DND-41 (cell line): ENCODE data around the gene ORC4.

Experiments used
- CTCF ChIP-seq: IDR thresholded peaks from 2 replicates; pipeline ENCODE4 v1.5.1; 2012; ENCODE audit warnings: borderline replicate concordance, low read length, moderate library complexity, mild to moderate bottlenecking; ENCODE audit not compliant: poor library complexity, severe bottlenecking; ENCODE audit errors: extremely low read depth
- EZH2 ChIP-seq: IDR thresholded peaks from 3 replicates; pipeline ENCODE4 v1.6.1; 2012; ENCODE audit warnings: borderline replicate concordance, low read depth, mild to moderate bottlenecking, moderate library complexity, low read length, inconsistent platforms; ENCODE audit not compliant: severe bottlenecking

- TF ChIP-seq CTCF (no peak), EZH2 (no peak)
These were observed 74.9 kb downstream of the ORC4 start for GRCh38 chr2:147945660-147946059.
